ENCODE results near the gene SLC5A9.

Gene SLC5A9

GRCh38 chr1:48187969-48188563 lies 34.5 kb upstream of the SLC5A9 start:
- ChIA-PET CTCF (no interaction called here), POLR2A (no interaction called here)
- no peak for DNase-seq (ENCODE audit: extremely low spot score)
- TF ChIP-seq CTCF (IDR thresholded peaks at IDR 0.05; ENCODE audit: control extremely low read depth, extremely low read depth, low read depth, missing control alignments), result no peak

DNA sequence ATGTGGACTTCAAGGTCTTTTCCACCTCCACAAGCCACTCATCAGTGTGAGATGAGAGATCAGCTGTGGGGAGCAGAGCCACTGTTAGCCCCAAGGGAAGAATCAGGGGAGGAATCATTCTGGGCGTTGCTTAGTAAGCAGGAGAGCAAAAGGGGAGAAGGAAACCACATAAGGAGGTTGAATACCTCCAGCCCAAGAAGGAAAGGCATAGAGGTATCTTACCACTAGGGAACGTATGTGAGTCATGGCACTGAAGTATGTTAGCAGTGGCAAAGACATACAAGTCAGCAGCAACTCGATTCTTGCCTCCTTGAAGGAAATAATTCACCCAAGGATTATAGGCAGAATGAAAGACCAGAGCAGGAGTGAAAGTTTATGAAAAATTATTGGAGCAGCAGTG lies 31.6 kb upstream of the SLC5A9 start:
- POLR2A ChIA-PET, result no interaction called here
- TF ChIP-seq CTCF (IDR thresholded peaks at IDR 0.05; ENCODE audit: control extremely low read depth, extremely low read depth, low read depth, missing control alignments), result no peak
- CTCF ChIA-PET, result no interaction called here

GRCh38 chr1:48194801-48195200 lies 27.7 kb upstream of the SLC5A9 start:
- ChIA-PET CTCF (interaction anchor here (0.7 to 2.0 kb wide), 2 partner anchors 9 to 84 kb away, joined by 3 to 9 read pairs; no protein-coding TSS in a partner anchor), POLR2A (no interaction called here)
- no peak for DNase-seq (ENCODE audit: extremely low spot score)
- no peak for TF ChIP-seq CTCF (IDR thresholded peaks at IDR 0.05; ENCODE audit: control extremely low read depth, extremely low read depth, low read depth, missing control alignments)

More for the DNA sequence above, 31.6 kb upstream of the SLC5A9 start:
- no peak for DNase-seq (ENCODE audit: extremely low spot score)

- CTCF ChIA-PET, result interaction anchor here (2.0 kb wide), 1 partner anchor 8 kb away, joined by 9 read pairs; no protein-coding TSS in a partner anchor
- DNase-seq (ENCODE audit: extremely low spot score), result no peak
- POLR2A ChIA-PET, result no interaction called here
- no peak for TF ChIP-seq CTCF (IDR thresholded peaks at IDR 0.05; ENCODE audit: control extremely low read depth, extremely low read depth, low read depth, missing control alignments)
Measured at GRCh38 chr1:48196237-48196636, 26.3 kb upstream of the SLC5A9 start.

DNA sequence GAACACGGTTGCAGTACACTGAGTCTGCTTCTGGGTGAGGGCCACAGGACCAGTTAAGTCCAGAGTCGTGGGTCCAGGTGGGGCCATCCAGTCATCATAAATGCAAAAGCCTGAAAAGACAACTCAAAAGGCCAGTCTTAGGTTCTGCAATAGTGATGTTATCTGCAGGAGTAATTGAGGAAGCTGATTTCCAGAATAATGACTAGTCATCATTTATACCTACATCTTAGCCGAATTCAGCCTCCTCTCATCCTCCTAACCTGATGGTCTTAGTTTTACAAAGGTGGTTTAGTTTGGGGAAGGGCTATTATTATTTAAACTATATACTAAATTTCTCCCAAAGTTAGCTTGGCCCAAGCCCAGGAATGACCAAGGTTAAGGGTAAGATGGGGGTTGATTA lies 23.5 kb upstream of the SLC5A9 start:
- CTCF ChIA-PET, result interaction anchor here (9.6 kb wide), 1 partner anchor 89 kb away, joined by 77 read pairs; no protein-coding TSS in a partner anchor
- POLR2A ChIA-PET, result no interaction called here
- no peak for TF ChIP-seq CTCF (IDR thresholded peaks at IDR 0.05; ENCODE audit: control extremely low read depth, extremely low read depth, low read depth, missing control alignments)
- DNase-seq (ENCODE audit: extremely low spot score), result no peak

- POLR2A ChIA-PET, result no interaction called here
- DNase-seq (ENCODE audit: extremely low spot score), result no peak
- no peak for TF ChIP-seq CTCF (IDR thresholded peaks at IDR 0.05; ENCODE audit: control extremely low read depth, extremely low read depth, low read depth, missing control alignments)
- CTCF ChIA-PET, result interaction anchor here (4.6 to 9.6 kb wide), 2 partner anchors 90 to 107 kb away, joined by 22 to 77 read pairs; no protein-coding TSS in a partner anchor
Measured at GRCh38 chr1:48200166-48200900, 22.2 kb upstream of the SLC5A9 start.

Measured in GM10248 (cell line).